Smooth muscle cell (in vitro differentiated cells): ENCODE results near the gene SNX19. TPM values are rescaled to one million over a fixed set of nuclear protein-coding genes. Genes with fewer than 3 reads are reported as not detected.

Experiments used
- DNase-seq: peaks from one replicate; lab custom pipeline; 2025; ENCODE audit not compliant: unreplicated experiment; lab: John Stamatoyannopoulos, UW
- H2AFZ ChIP-seq: fragments of 200-600 bp; sonication (generic); 2 replicates; pipeline ENCODE4 v1.6.0; 2016; ENCODE audit warnings: antibody characterized with exemption, low read depth, mild to moderate bottlenecking
- H3F3A ChIP-seq: fragments of 200-600 bp; sonication (generic); 2 replicates; pipeline ENCODE4 v1.6.0; 2017; ENCODE audit warnings: antibody characterized with exemption, low read depth
- H3K27ac ChIP-seq: fragments of 200-600 bp; sonication (generic); 2 replicates; pipeline ENCODE4 v1.5.1; 2016; ENCODE audit warnings: low read depth, mild to moderate bottlenecking
- H3K27me3 ChIP-seq: fragments of 200-600 bp; sonication (generic); 2 replicates; pipeline ENCODE4 v1.6.1; 2016; ENCODE audit warnings: low read depth, mild to moderate bottlenecking
- H3K36me3 ChIP-seq: fragments of 200-600 bp; sonication (generic); 2 replicates; pipeline ENCODE4 v1.5.1; 2016; ENCODE audit warnings: low read depth
- H3K4me1 ChIP-seq: fragments of 200-600 bp; sonication (generic); 2 replicates; pipeline ENCODE4 v1.5.1; 2016; ENCODE audit warnings: low read depth
- H3K4me2 ChIP-seq: fragments of 200-600 bp; sonication (generic); 2 replicates; pipeline ENCODE4 v1.6.0; 2016; ENCODE audit warnings: mild to moderate bottlenecking
- H3K4me3 ChIP-seq: fragments of 200-600 bp; sonication (generic); 2 replicates; pipeline ENCODE4 v1.5.1; 2016; ENCODE audit warnings: mild to moderate bottlenecking
- H3K79me2 ChIP-seq: fragments of 200-600 bp; sonication (generic); 2 replicates; pipeline ENCODE4 v1.6.0; 2016; ENCODE audit warnings: low read depth, mild to moderate bottlenecking
- H3K9ac ChIP-seq: fragments of 200-600 bp; sonication (generic); 2 replicates; pipeline ENCODE4 v1.6.0; 2016; ENCODE audit warnings: low read depth
- H3K9me3 ChIP-seq: fragments of 200-600 bp; sonication (generic); replicated peaks from 2 replicates; pipeline ENCODE4 v1.5.1; 2016; ENCODE audit warnings: low read depth
- H4K20me1 ChIP-seq: fragments of 200-600 bp; sonication (generic); 2 replicates; pipeline ENCODE4 v1.6.0; 2016; ENCODE audit warnings: low read depth
- WGBS: methylation state at CpG from one replicate; pipeline ENCODE4 v1.1.7; 2016; ENCODE audit warnings: low lambda C conversion rate; 5-methylcytosine and 5-hydroxymethylcytosine counted together
- polyA plus RNA-seq: library from polyadenylated mRNA; unstranded; fragments of >200 nt; fragmentation: Nextera tagmentation; extraction: Ambion mirVana; gene quantifications from 2 replicates; pipeline ENCODE4 v1.2.1, GENCODE V29; 2016
- total RNA-seq: library from RNA; depleted of rRNA; stranded (reverse); fragments of >200 nt; gene quantifications from 2 replicates; pipeline ENCODE4 v1.2.3, GENCODE V29; 2014
- TF ChIP-seq, protein P1 (sequence below): fragments of 200-600 bp; sonication (generic); IDR thresholded peaks from 2 replicates; pipeline ENCODE4 v1.5.1; 2017; ENCODE audit warnings: borderline replicate concordance, mild to moderate bottlenecking, antibody characterized with exemption; ENCODE audit not compliant: insufficient read depth, poor library complexity, severe bottlenecking

Gene SNX19
- total and polyA plus RNA-seq, 2 experiments from 2014 or later = 15.1 to 59.5 TPM

DNA sequence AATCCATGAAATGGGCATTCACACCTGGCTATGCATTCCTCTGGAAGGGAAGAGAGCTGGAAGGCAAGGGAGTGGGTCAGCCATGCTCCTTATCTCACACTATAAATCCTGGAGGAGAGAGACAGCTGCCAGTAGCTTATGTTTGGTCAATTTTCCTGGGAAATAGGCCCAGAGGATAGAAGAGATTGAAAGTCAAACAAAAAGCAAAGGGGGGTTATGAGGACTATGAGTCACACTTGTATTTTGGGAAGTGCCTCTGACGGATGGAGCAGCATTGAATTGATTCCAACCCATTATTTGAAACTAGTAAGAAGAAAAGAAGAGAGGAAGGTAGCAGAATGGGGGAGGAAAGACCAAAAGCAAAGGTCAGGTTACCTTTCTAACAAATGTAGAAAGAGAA, 25.0 kb downstream of the SNX19 start:
- H3K4me2 ChIP-seq = no peak overlapping the region
- no peaks in the 10 kb centered on the region for H3K9me3 ChIP-seq
- H3K9ac ChIP-seq = no peak overlapping the region
- 71% methylated on average over 1 of the region's 1 CpG for WGBS
- H3K4me1 ChIP-seq = peaks cover 18% of the 10 kb centered on the region
- no peaks in the 10 kb centered on the region for H3K27me3 ChIP-seq
- peaks cover 28% of the 10 kb centered on the region for H4K20me1 ChIP-seq
- no peaks in the 10 kb centered on the region for H3F3A ChIP-seq
- peaks cover 8% of the 10 kb centered on the region for H3K36me3 ChIP-seq
- no peak overlapping the region for H3K4me3 ChIP-seq
- no peak overlapping the region for H3K27ac ChIP-seq
- TF ChIP-seq, protein P1, sequence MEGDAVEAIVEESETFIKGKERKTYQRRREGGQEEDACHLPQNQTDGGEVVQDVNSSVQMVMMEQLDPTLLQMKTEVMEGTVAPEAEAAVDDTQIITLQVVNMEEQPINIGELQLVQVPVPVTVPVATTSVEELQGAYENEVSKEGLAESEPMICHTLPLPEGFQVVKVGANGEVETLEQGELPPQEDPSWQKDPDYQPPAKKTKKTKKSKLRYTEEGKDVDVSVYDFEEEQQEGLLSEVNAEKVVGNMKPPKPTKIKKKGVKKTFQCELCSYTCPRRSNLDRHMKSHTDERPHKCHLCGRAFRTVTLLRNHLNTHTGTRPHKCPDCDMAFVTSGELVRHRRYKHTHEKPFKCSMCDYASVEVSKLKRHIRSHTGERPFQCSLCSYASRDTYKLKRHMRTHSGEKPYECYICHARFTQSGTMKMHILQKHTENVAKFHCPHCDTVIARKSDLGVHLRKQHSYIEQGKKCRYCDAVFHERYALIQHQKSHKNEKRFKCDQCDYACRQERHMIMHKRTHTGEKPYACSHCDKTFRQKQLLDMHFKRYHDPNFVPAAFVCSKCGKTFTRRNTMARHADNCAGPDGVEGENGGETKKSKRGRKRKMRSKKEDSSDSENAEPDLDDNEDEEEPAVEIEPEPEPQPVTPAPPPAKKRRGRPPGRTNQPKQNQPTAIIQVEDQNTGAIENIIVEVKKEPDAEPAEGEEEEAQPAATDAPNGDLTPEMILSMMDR = no peak
- DNase-seq = no peak
- no peaks in the 10 kb centered on the region for H3K79me2 ChIP-seq
- no peak overlapping the region for H2AFZ ChIP-seq

- TF ChIP-seq, protein P1 = no peak
- Histone ChIP-seq H3K27ac (no peak overlapping the region), H3K4me2 (no peak overlapping the region), H3K4me3 (no peak overlapping the region), H3K27me3 (no peaks in the 10 kb centered on the region), H3K9me3 (no peaks in the 10 kb centered on the region), H3F3A (no peaks in the 10 kb centered on the region), H3K9ac (no peak overlapping the region), H3K79me2 (no peaks in the 10 kb centered on the region), H2AFZ (no peak overlapping the region), H4K20me1 (peaks cover 27% of the 10 kb centered on the region), H3K36me3 (peaks cover 8% of the 10 kb centered on the region), H3K4me1 (peaks cover 18% of the 10 kb centered on the region)
- WGBS = 48% methylated on average over 2 of the region's 2 CpGs
- no peak for DNase-seq
These were observed 26.1 kb downstream of the SNX19 start for GRCh38 chr11:130890039-130890745.

GRCh38 chr11:130888790-130889189, 27.5 kb downstream of the SNX19 start:
- Histone ChIP-seq H3K9ac (no peak overlapping the region), H3K36me3 (peaks cover 8% of the 10 kb centered on the region), H3K4me2 (no peak overlapping the region), H3K79me2 (no peaks in the 10 kb centered on the region), H4K20me1 (peaks cover 13% of the 10 kb centered on the region), H3K9me3 (no peaks in the 10 kb centered on the region), H3F3A (no peaks in the 10 kb centered on the region), H3K4me3 (no peak overlapping the region), H3K27me3 (no peaks in the 10 kb centered on the region), H2AFZ (no peak overlapping the region), H3K4me1 (peaks cover 14% of the 10 kb centered on the region), H3K27ac (no peak overlapping the region)
- 98% methylated on average over 3 of the region's 3 CpGs for WGBS
- DNase-seq = no peak
- TF ChIP-seq, protein P1 = no peak

DNA sequence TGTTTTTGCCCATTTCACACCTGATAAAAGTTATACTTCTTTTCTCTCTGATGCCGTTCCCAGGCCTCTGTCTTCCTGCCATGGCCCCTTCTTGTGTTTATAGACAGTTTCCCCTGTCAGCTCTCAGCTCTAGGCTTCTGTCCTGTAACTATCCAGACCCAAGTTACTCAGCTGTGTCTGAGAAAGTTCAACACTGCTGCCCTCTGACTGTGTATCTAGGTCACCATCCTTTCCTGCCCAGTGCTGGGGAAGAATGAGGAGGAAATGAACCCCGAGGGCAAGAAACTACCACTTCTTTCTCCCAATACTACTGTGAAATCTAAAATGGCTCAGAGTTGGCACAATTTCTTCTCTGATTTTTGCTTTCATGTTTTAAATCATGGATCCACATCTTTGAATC, 29.6 kb downstream of the SNX19 start:
- H3F3A ChIP-seq = no peaks in the 10 kb centered on the region
- no peak for DNase-seq
- no peak overlapping the region for H3K4me3 ChIP-seq
- 53% methylated on average over 2 of the region's 2 CpGs for WGBS
- no peak overlapping the region for H3K9ac ChIP-seq
- peaks cover 5% of the 10 kb centered on the region for H3K36me3 ChIP-seq
- H2AFZ ChIP-seq = no peak overlapping the region
- H4K20me1 ChIP-seq = peaks cover 12% of the 10 kb centered on the region
- H3K4me2 ChIP-seq = no peak overlapping the region
- TF ChIP-seq, protein P1 = no peak
- no peaks in the 10 kb centered on the region for H3K9me3 ChIP-seq
- no peaks in the 10 kb centered on the region for H3K4me1 ChIP-seq
- H3K27me3 ChIP-seq = no peaks in the 10 kb centered on the region
- no peak overlapping the region for H3K27ac ChIP-seq
- H3K79me2 ChIP-seq = no peaks in the 10 kb centered on the region
